Peyer's patch (tissue), 4 donors: Measurements from ENCODE around the gene SSX2. TPM values are rescaled to one million over a fixed set of nuclear protein-coding genes. Genes with fewer than 3 reads are reported as not detected.
"Not testable (repeated sequence)": the region's sequence is repeated elsewhere in the genome, so short reads cannot be mapped to it uniquely, and the experiment has no call there.

Source experiments
- DNase-seq, 3 donors: peaks; one replicate each; pipeline ENCODE4 v3.0.0-alpha.2; 2017 to 2019
- H3K27ac ChIP-seq, 4 donors: fragments of 200-600 bp; sonication (generic); one replicate each; pipeline ENCODE4 v1.5.1; 2016 to 2019
- H3K27me3 ChIP-seq, 2 donors: fragments of 200-600 bp; sonication (generic); one replicate each; pipeline ENCODE4 v1.5.1; 2019
- H3K36me3 ChIP-seq, 3 donors: fragments of 200-600 bp; sonication (generic); one replicate each; pipeline ENCODE4 v1.5.1; 2016 to 2019
- H3K4me1 ChIP-seq, 4 donors: fragments of 200-600 bp; sonication (generic); one replicate each; pipeline ENCODE4 v1.5.1; 2016 to 2019
- H3K4me3 ChIP-seq, 4 donors: fragments of 200-600 bp; sonication (generic); 1 replicate in 3 of 4; 2 replicates in 1 of 4; pipeline ENCODE4 v1.5.1; 2016 to 2019; ENCODE audit warnings: mild to moderate bottlenecking in 1 of 4
- H3K9me3 ChIP-seq, 4 donors: fragments of 200-600 bp; sonication (generic); one replicate each; pipeline ENCODE4 v1.5.1; 2016 to 2019; ENCODE audit warnings: mild to moderate bottlenecking in 1 of 4
- small RNA-seq, 2 donors: library from RNA; depleted of rRNA; stranded (forward); fragments of <200 nt; gene quantifications; one replicate each; pipeline ENCODE3, GENCODE V24; 2016
- total RNA-seq, 4 donors: library from RNA; depleted of rRNA; stranded (reverse); fragments of >200 nt; gene quantifications; one replicate each; pipeline ENCODE4 v1.1.0, GENCODE V29; 2016

Gene SSX2
- not detected for total RNA-seq

DNA sequence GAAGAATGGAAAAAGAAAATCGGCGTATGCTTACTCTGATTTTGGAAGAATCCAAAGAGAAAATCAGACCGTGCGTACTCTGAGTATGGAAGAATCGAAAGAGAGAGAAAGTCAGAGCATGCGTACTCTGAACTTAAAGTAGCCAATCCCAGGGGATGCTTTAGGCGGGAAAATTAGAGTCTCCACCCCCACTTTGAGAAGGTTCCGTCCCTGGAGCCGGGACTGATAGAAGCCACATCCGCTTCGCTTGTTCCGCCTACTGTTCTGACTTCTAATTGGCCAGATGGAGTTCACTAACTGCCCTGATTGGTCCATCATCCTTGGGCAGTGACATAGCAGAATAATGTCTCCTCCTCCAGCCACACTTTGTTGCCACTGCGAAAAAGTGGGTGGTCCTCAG lies at the start of gene SSX2:
TSS of gene SSX2 (minus strand) at position 101 of the 400 bp plus-strand sequence. CDS start 1,429 bp downstream, outside the sequence.
- not testable (repeated sequence) for H3K36me3 ChIP-seq, H3K4me1 ChIP-seq, DNase-seq, H3K4me3 ChIP-seq, H3K27me3 ChIP-seq, H3K9me3 ChIP-seq, H3K27ac ChIP-seq

DNA sequence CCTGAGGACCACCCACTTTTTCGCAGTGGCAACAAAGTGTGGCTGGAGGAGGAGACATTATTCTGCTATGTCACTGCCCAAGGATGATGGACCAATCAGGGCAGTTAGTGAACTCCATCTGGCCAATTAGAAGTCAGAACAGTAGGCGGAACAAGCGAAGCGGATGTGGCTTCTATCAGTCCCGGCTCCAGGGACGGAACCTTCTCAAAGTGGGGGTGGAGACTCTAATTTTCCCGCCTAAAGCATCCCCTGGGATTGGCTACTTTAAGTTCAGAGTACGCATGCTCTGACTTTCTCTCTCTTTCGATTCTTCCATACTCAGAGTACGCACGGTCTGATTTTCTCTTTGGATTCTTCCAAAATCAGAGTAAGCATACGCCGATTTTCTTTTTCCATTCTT lies 44.0 kb upstream of the SSX2 start, which contains the start of gene SSX2B:
TSS of gene SSX2B (plus strand) at position 301 of the 400 bp plus-strand sequence. CDS start 1,429 bp downstream, outside the sequence.
- H3K9me3 ChIP-seq, DNase-seq, H3K4me3 ChIP-seq, H3K4me1 ChIP-seq, H3K36me3 ChIP-seq, H3K27me3 ChIP-seq, H3K27ac ChIP-seq: not testable (repeated sequence)

DNA sequence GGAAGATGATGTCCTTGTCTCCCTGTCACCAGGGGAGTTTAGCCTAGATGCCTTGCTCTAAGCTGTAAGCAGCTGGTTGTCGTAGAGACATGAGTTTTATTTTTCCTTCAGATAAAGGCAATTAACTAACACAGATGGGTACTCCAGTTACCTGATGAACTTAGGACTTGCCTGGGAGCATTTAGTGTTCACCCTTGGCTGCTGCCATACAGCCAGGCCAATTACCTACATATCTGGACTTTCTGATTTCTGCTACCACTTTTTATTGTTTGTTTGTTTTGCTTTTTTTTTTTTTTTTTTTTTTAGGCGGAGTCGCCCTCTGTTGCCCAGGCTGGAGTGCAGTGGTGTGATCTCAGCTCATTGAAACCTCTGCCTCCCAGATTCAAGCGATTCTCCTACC lies 14.9 kb downstream of the SSX2 start:
- DNase-seq, H3K9me3 ChIP-seq, H3K4me1 ChIP-seq, H3K4me3 ChIP-seq, H3K27ac ChIP-seq, H3K27me3 ChIP-seq, H3K36me3 ChIP-seq: not testable (repeated sequence)

DNA sequence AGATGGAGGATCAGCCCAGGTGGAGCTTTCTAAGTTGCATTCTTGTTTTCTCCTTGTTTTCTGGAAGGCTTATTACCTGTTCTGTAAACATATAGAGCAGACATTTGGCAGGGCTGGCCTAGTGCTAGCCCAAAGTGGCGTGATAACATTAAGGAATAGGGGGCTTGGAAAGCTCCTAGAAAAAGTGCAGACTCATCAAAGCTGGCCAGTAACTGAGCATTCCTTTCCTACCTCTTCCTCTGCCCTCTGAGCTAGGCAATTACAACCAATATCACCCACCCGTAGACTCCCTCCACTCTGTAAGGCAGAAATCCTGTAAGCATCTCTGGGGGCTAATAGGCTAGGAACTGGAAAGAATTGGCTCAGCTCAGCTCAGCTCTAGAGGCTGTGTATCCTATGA lies 44.8 kb downstream of the SSX2 start:
- H3K27me3 ChIP-seq, DNase-seq, H3K4me1 ChIP-seq, H3K4me3 ChIP-seq, H3K27ac ChIP-seq, H3K9me3 ChIP-seq, H3K36me3 ChIP-seq: not testable (repeated sequence)

GRCh38 chrX:52655475-52655874 lies 51.5 kb downstream of the SSX2 start:
- not testable (repeated sequence) for H3K4me3 ChIP-seq, DNase-seq, H3K36me3 ChIP-seq, H3K27ac ChIP-seq, H3K9me3 ChIP-seq, H3K4me1 ChIP-seq, H3K27me3 ChIP-seq

GRCh38 chrX:52654800-52655199 lies 52.2 kb downstream of the SSX2 start, which contains the start of gene SSX7:
TSS of gene SSX7 (minus strand) at chrX:52654900. CDS start at chrX:52653472, 1,428 bp downstream.
- not testable (repeated sequence) for DNase-seq, H3K4me1 ChIP-seq, H3K27me3 ChIP-seq

DNA sequence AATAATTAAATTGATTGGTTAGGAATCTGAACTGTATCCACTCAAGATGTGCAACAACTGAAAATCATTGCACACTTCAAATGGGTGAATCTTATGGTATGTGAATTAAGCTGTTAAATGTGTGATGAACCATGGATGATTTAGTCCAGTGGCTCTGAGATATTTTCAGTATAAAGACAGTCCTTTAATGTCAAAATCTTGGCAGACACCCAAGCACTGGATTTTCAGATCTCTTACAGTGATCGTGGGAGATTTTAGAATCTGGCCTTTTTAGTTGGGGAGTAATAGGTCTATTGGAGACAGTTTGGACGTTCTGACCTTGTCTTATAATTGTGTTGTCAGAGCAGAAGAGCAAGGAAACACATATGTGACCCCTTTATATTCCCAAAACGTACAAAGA lies 56.3 kb downstream of the SSX2 start:
- not testable (repeated sequence) for H3K4me3 ChIP-seq, H3K4me1 ChIP-seq, DNase-seq, H3K27me3 ChIP-seq, H3K36me3 ChIP-seq, H3K27ac ChIP-seq, H3K9me3 ChIP-seq

More at GRCh38 chrX:52654800-52655199, 52.2 kb downstream of the SSX2 start, which contains the start of gene SSX7:
- H3K27ac ChIP-seq, H3K4me3 ChIP-seq, H3K9me3 ChIP-seq, H3K36me3 ChIP-seq: not testable (repeated sequence)

GRCh38 chrX:52648956-52649355 lies 58.0 kb downstream of the SSX2 start:
- not testable (repeated sequence) for H3K27ac ChIP-seq, H3K36me3 ChIP-seq, H3K27me3 ChIP-seq, H3K4me3 ChIP-seq, H3K9me3 ChIP-seq, DNase-seq, H3K4me1 ChIP-seq

Small RNA genes within 50 kb of the gene (small RNA-seq; reads per million reads assigned to genes)
- 0 reads per million in 2 donors for gene AC244505.3
- gene AC244505.5, result 0 reads per million in 2 donors
- 0 reads per million in 2 donors for gene AL450023.3
- gene RNA5SP504, result 0 reads per million in 2 donors

Other genes starting within 250 kb of the SSX2 start
- gene XAGE1A, start 211.4 kb downstream of the SSX2 start, total RNA-seq, result not detected
- not detected for gene XAGE1B, start 190.1 kb downstream of the SSX2 start, total RNA-seq
- not detected for gene SSX7, start 52.3 kb downstream of the SSX2 start, total RNA-seq
- not detected for gene SSX2B, start 44.1 kb upstream of the SSX2 start, total RNA-seq
- not detected for gene SPANXN5, start 90.2 kb upstream of the SSX2 start, total RNA-seq
- gene XAGE5, start 104.1 kb upstream of the SSX2 start, total RNA-seq, result not detected
- gene XAGE3, start 160.9 kb upstream of the SSX2 start, total RNA-seq, result not detected
- 100 to 1,000 TPM in 1 of 4 donors, 10 to 100 TPM in 3; 26.6 to 102 (median 64.4) TPM for gene FAM156B, start 190.2 kb upstream of the SSX2 start, total RNA-seq